Endothelial cell of umbilical vein (primary cell): ENCODE data around the gene ABTB1. TPM values are rescaled to one million over a fixed set of nuclear protein-coding genes. Genes with fewer than 3 reads are reported as not detected.

Experiments used
- BruUV-seq: library from RNA; stranded (reverse); fragments of 400-500 nt; replicated peaks from 2 replicates; lab custom pipeline; 2021; lab: Mats Ljungman, UMichigan
- CTCF ChIA-PET: fragments of 300-600, 350-600 bp; sonication (Branson Sonifier 250); formaldehyde crosslinking; loops from one replicate; lab custom pipeline; 2021; ENCODE audit warnings: antibody characterized with exemption, inconsistent platforms; lab: Charles Lee
- POLR2A ChIA-PET: fragments of 300-600, 350-600 bp; sonication (Branson Sonifier 250); formaldehyde crosslinking; loops from one replicate; lab custom pipeline; 2021; ENCODE audit warnings: antibody characterized with exemption, inconsistent platforms; lab: Charles Lee
- DNase-seq: peaks from one replicate; pipeline ENCODE4 v3.0.0-alpha.2; 2011; ENCODE audit warnings: low read depth, low spot score
- FAIRE-seq: peaks from 2 replicates; lab custom pipeline; 2011; peaks lifted over from hg19 to GRCh38; lab: Jason Lieb, UNC
- H2AFZ ChIP-seq: 2 replicates; pipeline ENCODE4 v1.6.0; 2012; ENCODE audit warnings: low read depth, low read length, control low read depth, inconsistent platforms
- H3K27ac ChIP-seq: 2 replicates; pipeline ENCODE4 v1.5.1; 2011; ENCODE audit warnings: low read depth, mild to moderate bottlenecking, control low read depth, low read length, moderate library complexity; ENCODE audit not compliant: insufficient read depth
- H3K27me3 ChIP-seq, 2 experiments: 2 replicates each; pipeline versions ENCODE4 v1.6.0 to v1.6.1; 2011; ENCODE audit warnings: low read length in 2 of 2, mixed read lengths in 1 of 2; ENCODE audit not compliant: control insufficient read depth in 2 of 2, insufficient read depth in 2 of 2
- H3K36me3 ChIP-seq, 2 experiments: 2 replicates in 1 of 2; 3 replicates in 1 of 2; pipeline ENCODE4 v1.5.1; 2011; ENCODE audit warnings: low read length in 2 of 2, mild to moderate bottlenecking in 1 of 2, moderate library complexity in 1 of 2; ENCODE audit not compliant: control insufficient read depth in 2 of 2, insufficient read depth in 2 of 2; ENCODE audit errors: extremely low read depth in 1 of 2
- H3K4me1 ChIP-seq: 3 replicates; pipeline ENCODE4 v1.5.1; 2011; ENCODE audit warnings: mild to moderate bottlenecking, low read length; ENCODE audit not compliant: control insufficient read depth, insufficient read depth; ENCODE audit errors: extremely low read depth
- H3K4me2 ChIP-seq: 2 replicates; pipeline ENCODE4 v1.6.1; 2011; ENCODE audit warnings: low read length, control low read depth, mixed read lengths; ENCODE audit not compliant: insufficient read depth
- H3K4me3 ChIP-seq, 3 experiments: fragments of 200-600 bp in 1 of 3; sonication (generic), shearing (Covaris generic) in 1 of 3; replicated peaks in 1 of 3; 2 replicates each; pipeline ENCODE4 v1.5.1; 2011 to 2016; ENCODE audit warnings: control low read depth in 3 of 3, low read length in 3 of 3, mild to moderate bottlenecking in 2 of 3, inconsistent platforms in 1 of 3, low read depth in 1 of 3, moderate library complexity in 1 of 3; ENCODE audit not compliant: insufficient read depth in 1 of 3
- H3K79me2 ChIP-seq: 2 replicates; pipeline ENCODE4 v1.6.0; 2012; ENCODE audit warnings: low read length, inconsistent platforms; ENCODE audit not compliant: control insufficient read depth, insufficient read depth
- H3K9ac ChIP-seq: replicated peaks from 2 replicates; pipeline ENCODE3; 2011; ENCODE audit warnings: low read length, control low read depth; ENCODE audit not compliant: insufficient read depth; ENCODE audit errors: extremely low read depth
- H3K9me1 ChIP-seq: replicated peaks from 3 replicates; pipeline ENCODE4 v1.6.0; 2011; ENCODE audit warnings: mild to moderate bottlenecking, low read length; ENCODE audit not compliant: control insufficient read depth, insufficient read depth; ENCODE audit errors: extremely low read depth
- H3K9me3 ChIP-seq: replicated peaks from 2 replicates; pipeline ENCODE4 v1.5.1; 2012; ENCODE audit warnings: low read length, inconsistent platforms; ENCODE audit not compliant: control insufficient read depth, insufficient read depth
- H4K20me1 ChIP-seq: replicated peaks from 2 replicates; pipeline ENCODE3; 2011; ENCODE audit warnings: mild to moderate bottlenecking, low read length; ENCODE audit not compliant: control insufficient read depth, insufficient read depth; ENCODE audit errors: extremely low read depth
- CTCF ChIP-seq, 2 donors: IDR thresholded peaks; 1 replicate in 1 of 2; 2 replicates in 1 of 2; pipeline ENCODE4 v1.5.1; 2011; ENCODE audit warnings: low read length in 2 of 2, mild to moderate bottlenecking in 2 of 2, moderate library complexity in 2 of 2, control low read depth in 1 of 2, inconsistent platforms in 1 of 2, low read depth in 1 of 2; ENCODE audit not compliant: insufficient read depth in 1 of 2; ENCODE audit errors: extremely low read depth in 1 of 2
- EZH2 ChIP-seq: IDR thresholded peaks from 2 replicates; pipeline ENCODE4 v1.6.1; 2012; ENCODE audit warnings: borderline replicate concordance, low read depth, mild to moderate bottlenecking, moderate library complexity, low read length, inconsistent platforms; ENCODE audit not compliant: severe bottlenecking
- FOS ChIP-seq: IDR thresholded peaks from 2 replicates; pipeline ENCODE4 v1.6.1; 2011; ENCODE audit warnings: mild to moderate bottlenecking, low read length, moderate library complexity, borderline replicate concordance; ENCODE audit not compliant: insufficient read depth
- GATA2 ChIP-seq: IDR thresholded peaks from 2 replicates; pipeline ENCODE4 v1.7.0; 2011; ENCODE audit warnings: low read depth, mild to moderate bottlenecking, moderate library complexity, mixed read lengths, low read length; ENCODE audit not compliant: insufficient read length, insufficient read depth
- JUN ChIP-seq: IDR thresholded peaks from 2 replicates; pipeline ENCODE4 v1.6.1; 2011; ENCODE audit warnings: borderline replicate concordance, low read depth; ENCODE audit not compliant: insufficient read length, insufficient read depth
- MAX ChIP-seq: IDR thresholded peaks from 2 replicates; pipeline ENCODE4 v1.6.1; 2011; ENCODE audit not compliant: insufficient read depth, insufficient read length
- MYC ChIP-seq: IDR thresholded peaks from one replicate; pipeline ENCODE4 v1.6.1; 2011; ENCODE audit warnings: mild to moderate bottlenecking, low read depth, low read length
- POLR2A ChIP-seq: IDR thresholded peaks from 2 replicates; pipeline ENCODE4 v1.6.1; 2012; ENCODE audit warnings: low read depth, mild to moderate bottlenecking, control low read depth, low read length
- POLR2AphosphoS5 ChIP-seq: IDR thresholded peaks from 2 replicates; pipeline ENCODE4 v1.6.1; 2012; ENCODE audit warnings: low read depth, mild to moderate bottlenecking, control low read depth, low read length, moderate library complexity; ENCODE audit not compliant: insufficient read depth
- dilution Hi-C: fragments of 300-500 bp; cut with MboI; formaldehyde crosslinking; loops from one replicate; pipeline ENCODE4 v1.15.0; 2019; ENCODE audit warnings: low sequenced_read_pairs; ENCODE audit not compliant: extremely low pct_ligation_motif_present
- intact Hi-C: fragments of 100-400 bp; cut with micrococcal nuclease; formaldehyde crosslinking; loops from one replicate; pipeline ENCODE4 v1.10.0; 2022
- polyA plus RNA-seq, 4 experiments: library from polyadenylated mRNA; depleted of rRNA in 3 of 4; stranded (reverse) in 3 of 4; unstranded in 1 of 4; fragments of >200 nt; gene quantifications; 2 replicates each; pipeline versions ENCODE4 v1.2.1 to v1.2.3, GENCODE V29; 2011 to 2012; ENCODE audit warnings: missing spikeins in 1 of 4
- total RNA-seq: library from RNA; stranded (reverse); gene quantifications from 2 replicates; pipeline ENCODE4 v1.2.3, GENCODE V29; 2021

ABTB1 gene
- total and polyA plus RNA-seq, 2 donors (not counting 3 experiments of a cell fraction or from before 2014, with no cell fraction given), result 15.2 to 25.1 TPM

- no peak for FAIRE-seq
- DNase-seq, result no peak
- TF ChIP-seq GATA2 (no peak), CTCF (IDR thresholded peaks at IDR 0.05; ENCODE audit: extremely low read depth in 1 of 2, insufficient read depth in 1 of 2, low read depth in 1 of 2, low read length in 2 of 2) (no peak), MAX (no peak), EZH2 (no peak), POLR2AphosphoS5 (no peak), POLR2A (no peak), MYC (no peak), JUN (no peak), FOS (no peak)
- Histone ChIP-seq H3K27ac (no peak overlapping the region), H3K79me2 (no peaks in the 10 kb centered on the region), H3K36me3 (peaks cover 0 to 3% of the 10 kb centered on the region in 2 experiments), H3K9me3 (no peaks in the 10 kb centered on the region), H3K27me3 (peaks cover 18 to 19% of the 10 kb centered on the region in 2 experiments), H3K4me1 (no peaks in the 10 kb centered on the region), H3K4me3 (no peak overlapping the region), H3K9ac (no peak overlapping the region), H2AFZ (no peak overlapping the region), H4K20me1 (no peaks in the 10 kb centered on the region), H3K4me2 (no peak overlapping the region), H3K9me1 (no peaks in the 10 kb centered on the region)
- POLR2A ChIA-PET, result no interaction called here
- BruUV-seq, result no TSS peak
- intact Hi-C loops, result no loop called here
- dilution Hi-C loops, result no loop called here
- CTCF ChIA-PET, result interaction anchor here (1.6 kb wide), 1 partner anchor 49 kb away, joined by 5 read pairs; no protein-coding TSS in a partner anchor
These were observed 48.7 kb upstream of the ABTB1 start for GRCh38 chr3:127624063-127624462.
